ENCODE data around the gene KRT3.

Gene KRT3

DNA sequence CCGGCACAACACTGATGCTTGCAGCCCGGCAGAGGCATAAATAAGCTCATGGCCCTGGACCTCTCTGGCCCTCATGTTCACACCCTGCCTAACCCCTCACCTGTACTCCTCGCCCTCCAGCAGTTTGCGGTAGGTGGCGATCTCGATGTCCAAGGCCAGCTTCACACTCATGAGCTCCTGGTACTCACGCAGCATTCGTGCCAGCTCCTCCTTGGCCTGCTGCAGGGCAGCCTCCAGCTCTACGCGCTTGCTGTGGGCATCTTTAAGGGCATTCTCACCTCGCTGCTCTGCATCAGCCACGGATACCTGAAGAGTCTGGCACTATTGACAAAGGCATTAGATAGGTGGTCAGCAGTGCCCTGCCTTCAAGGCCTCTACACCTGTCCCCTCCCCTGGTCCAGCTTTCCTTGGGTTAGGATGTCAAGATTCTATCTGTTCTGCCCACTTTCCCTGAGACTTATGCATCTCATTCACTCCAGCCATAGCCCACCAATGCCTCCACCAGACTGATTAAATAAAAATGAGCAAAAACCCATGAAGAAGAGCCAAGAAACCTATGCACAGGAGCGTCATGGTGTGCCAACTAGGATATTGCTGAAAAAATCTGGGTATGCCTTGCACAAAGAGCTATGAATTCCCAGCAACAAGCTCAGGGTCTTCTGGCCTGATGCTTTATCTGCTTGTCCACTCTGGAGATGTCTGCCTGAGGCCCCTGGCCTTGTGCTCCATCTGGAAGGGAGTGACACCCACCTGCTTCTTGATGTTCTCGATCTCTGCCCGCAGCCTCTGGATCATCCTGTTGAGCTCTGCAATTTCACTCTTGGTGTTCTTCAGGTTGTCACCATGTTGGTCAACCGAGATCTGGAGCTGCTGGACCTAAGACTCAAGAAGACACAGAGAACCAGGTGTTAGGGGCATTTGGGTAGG, 11.9 kb upstream of the KRT3 start:
- TF ChIP-seq JUND (IDR thresholded peaks at IDR 0.05; ENCODE audit: low read depth): no peak
- in situ Hi-C loops (cut with HindIII; ENCODE audit: low pct_unique_long_range_greater_than_20kb, low sequenced_read_pairs): no loop called here
- DNase-seq (ENCODE audit: low read depth in 1 of 2, low spot score in 1 of 2): no peak

DNA sequence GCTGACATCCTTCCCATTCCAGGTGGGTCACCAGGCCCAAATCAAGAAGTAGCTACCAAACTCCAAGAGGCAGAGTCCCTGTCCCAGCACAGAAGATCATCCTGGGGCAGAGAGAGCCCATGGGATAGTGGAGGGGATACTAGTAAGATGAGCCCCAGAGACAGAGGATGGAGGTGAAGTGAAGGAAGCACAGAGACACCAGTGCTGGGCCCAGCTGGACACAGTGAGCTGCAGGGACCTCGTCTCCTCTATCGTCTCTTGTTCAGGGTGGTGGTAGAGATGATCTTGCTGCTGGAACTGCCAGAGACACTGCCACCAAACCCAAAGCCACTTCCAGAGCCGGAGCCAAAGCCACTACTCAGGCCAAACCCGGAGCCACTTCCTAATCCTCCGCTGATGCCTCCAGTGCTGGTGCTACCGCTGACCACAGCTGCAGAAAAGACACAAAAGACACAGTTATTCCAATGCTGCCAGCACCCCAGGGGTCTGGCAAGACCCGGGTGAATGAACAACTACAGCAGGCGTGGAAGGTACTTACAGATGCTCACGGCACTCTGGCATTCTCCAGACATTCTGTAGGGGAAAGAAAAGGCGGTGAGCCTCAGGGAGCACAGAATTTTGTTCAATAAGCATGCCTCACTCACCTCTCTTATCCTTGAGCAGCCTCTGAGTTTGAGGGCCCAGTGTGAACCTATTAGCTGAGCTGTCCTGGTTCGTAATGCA, 11.1 kb upstream of the KRT3 start:
- DNase-seq (ENCODE audit: low read depth in 1 of 2, low spot score in 1 of 2): no peak
- TF ChIP-seq JUND (IDR thresholded peaks at IDR 0.05; ENCODE audit: low read depth): no peak
- in situ Hi-C loops (cut with HindIII; ENCODE audit: low pct_unique_long_range_greater_than_20kb, low sequenced_read_pairs): no loop called here

DNA sequence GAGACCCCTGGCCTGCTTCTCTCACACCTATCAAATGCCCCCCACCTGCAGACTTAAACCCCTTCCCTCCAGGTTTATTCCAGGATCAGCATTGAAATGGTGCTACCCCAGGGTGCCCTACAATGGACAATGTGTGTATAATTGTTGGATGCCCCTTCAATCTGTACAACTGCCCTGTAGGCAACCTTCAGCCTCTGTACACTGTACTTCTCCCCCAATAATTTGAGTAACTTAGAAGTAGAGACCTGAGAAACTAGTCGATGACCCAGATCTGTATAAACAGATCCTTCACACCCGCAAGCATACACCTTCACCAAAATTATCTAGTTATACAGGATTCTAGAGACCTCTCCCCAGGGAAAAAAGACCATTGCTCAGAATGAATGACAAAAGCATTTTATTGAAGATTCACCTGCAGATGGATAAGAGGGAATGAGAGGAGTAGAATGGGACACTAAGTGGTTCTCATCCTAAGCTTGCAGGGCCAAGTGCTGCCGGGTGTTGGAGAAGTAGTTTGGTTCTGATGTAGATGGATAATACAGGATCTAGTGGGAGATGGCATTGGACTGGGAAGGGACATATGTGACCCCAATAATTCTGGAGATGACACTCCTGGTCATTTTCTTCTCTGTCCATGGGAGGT, 10.4 kb upstream of the KRT3 start:
- in situ Hi-C loops (cut with HindIII; ENCODE audit: low pct_unique_long_range_greater_than_20kb, low sequenced_read_pairs): no loop called here
- no peak for DNase-seq (ENCODE audit: low read depth in 1 of 2, low spot score in 1 of 2)
- no peak for TF ChIP-seq JUND (IDR thresholded peaks at IDR 0.05; ENCODE audit: low read depth)

DNA sequence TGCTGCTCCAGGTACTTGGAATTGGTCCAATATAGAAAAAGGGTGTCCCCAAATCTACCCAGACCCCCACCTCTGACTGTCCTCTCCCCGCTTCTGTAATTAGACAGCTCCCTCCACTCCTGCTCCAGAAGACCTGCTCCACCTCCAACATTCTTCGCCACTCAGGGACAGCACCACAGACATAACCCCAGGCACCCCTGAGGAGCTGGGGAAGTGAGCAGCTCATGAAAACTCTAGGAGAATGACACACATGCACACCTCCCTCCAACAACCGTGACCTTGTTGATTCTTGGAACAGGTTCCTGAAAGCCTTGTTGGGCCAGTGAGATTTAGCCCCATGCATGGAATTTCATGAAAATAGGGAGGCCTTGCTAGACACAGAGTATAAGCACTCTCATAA, 9.8 kb upstream of the KRT3 start:
- peak in 1 of 2 experiments; percentile 34 for DNase-seq (ENCODE audit: low read depth in 1 of 2, low spot score in 1 of 2)
- no peak for TF ChIP-seq JUND (IDR thresholded peaks at IDR 0.05; ENCODE audit: low read depth)
- in situ Hi-C loops (cut with HindIII; ENCODE audit: low pct_unique_long_range_greater_than_20kb, low sequenced_read_pairs): no loop called here

DNA sequence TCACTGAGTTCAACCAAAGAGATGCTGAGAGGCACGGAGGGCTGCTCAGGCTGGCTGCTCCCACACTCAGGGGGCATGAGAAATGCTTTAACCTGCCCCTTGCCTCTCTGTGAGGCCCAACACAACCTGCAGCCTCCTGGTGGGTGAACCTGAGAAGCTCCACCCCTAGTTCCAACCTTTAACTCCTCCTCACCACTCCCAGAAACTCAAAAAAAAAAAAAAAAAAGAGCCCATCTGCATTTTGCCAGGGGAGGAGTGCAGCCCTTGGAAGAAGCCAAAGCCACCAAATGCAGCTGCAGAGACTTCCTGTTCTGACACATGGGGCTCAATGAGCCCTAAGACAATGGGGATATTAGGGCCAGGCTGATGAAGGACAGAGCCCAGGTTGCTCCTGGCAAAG, 9.1 kb upstream of the KRT3 start:
- no peak for DNase-seq (ENCODE audit: low read depth in 1 of 2, low spot score in 1 of 2)
- in situ Hi-C loops (cut with HindIII; ENCODE audit: low pct_unique_long_range_greater_than_20kb, low sequenced_read_pairs): no loop called here
- TF ChIP-seq JUND (IDR thresholded peaks at IDR 0.05; ENCODE audit: low read depth): no peak

DNA sequence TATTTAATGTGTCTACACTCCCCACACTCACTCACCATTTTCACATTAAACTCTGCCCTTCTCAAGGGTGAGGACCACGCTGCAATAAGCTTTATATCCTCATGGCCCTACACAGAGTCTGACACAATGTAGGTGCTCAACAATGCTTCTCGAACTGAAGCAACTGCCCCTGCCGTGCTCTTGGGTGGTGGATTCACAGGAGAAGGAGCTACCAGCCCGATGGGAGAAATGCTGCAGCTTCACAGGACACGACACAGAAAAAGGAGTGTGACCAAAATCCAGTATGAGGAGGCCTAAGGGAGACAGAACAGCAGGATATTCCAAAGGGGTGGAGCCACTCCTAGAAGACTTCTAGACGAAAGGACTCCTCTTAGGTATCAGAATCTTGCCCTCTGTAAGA, 6.5 kb upstream of the KRT3 start:
- TF ChIP-seq JUND (IDR thresholded peaks at IDR 0.05; ENCODE audit: low read depth): no peak
- DNase-seq (ENCODE audit: low read depth in 1 of 2, low spot score in 1 of 2): no peak
- in situ Hi-C loops (cut with HindIII; ENCODE audit: low pct_unique_long_range_greater_than_20kb, low sequenced_read_pairs): no loop called here

DNA sequence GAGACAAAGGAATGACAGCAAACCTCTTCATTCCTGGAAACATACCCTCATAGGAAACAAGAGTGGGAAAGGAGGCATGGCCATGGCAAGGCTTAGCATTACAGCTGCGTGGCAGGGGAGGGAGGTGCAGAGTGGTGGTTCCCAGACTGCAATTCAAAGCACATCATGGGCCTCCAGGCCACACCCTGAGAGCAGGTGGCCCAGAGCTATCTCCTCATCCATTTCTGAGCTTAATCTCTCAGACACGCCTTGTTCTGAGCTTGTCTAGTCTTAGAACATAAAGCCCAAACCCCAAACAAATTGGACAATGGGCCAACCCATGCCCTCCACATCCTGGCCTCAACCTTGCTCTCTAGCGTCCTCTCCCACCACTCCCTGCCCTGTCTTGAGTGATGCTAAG, 5.9 kb upstream of the KRT3 start:
- in situ Hi-C loops (cut with HindIII; ENCODE audit: low pct_unique_long_range_greater_than_20kb, low sequenced_read_pairs): no loop called here
- no peak for TF ChIP-seq JUND (IDR thresholded peaks at IDR 0.05; ENCODE audit: low read depth)
- DNase-seq (ENCODE audit: low read depth in 1 of 2, low spot score in 1 of 2): no peak

DNA sequence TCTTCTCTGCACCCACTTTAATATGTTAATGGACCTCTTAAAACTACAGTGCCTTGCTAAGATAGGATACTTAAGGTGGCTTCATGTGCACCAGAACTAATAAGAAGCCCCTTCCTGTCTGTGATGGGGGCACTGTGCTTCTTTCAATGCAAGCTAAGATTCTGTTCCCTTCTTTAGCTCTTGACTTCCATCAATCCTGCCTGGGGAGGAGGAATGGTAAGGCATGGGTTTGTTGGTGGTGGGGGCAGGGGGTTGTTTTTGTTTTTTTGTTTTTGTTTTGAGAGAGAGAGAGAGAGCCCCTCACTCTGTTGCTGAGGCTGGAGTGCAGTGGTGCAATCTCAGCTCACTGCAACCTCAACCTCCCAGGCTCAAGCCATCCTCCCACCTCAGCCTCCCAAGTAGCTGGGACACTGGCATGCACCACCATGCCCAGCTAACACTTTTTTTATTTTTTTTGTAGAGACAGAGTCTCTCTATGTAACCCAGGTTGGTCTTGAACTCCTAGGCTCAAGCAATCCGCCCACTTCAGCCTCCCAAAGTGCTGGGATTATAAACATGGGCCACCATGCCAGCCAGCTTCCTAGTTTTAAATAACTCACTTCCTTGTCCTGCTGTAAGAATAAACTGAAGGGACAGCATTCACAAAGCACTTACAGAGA, 4.5 kb upstream of the KRT3 start:
- no peak for TF ChIP-seq JUND (IDR thresholded peaks at IDR 0.05; ENCODE audit: low read depth)
- in situ Hi-C loops (cut with HindIII; ENCODE audit: low pct_unique_long_range_greater_than_20kb, low sequenced_read_pairs): no loop called here
- DNase-seq (ENCODE audit: low read depth in 1 of 2, low spot score in 1 of 2): no peak

DNA sequence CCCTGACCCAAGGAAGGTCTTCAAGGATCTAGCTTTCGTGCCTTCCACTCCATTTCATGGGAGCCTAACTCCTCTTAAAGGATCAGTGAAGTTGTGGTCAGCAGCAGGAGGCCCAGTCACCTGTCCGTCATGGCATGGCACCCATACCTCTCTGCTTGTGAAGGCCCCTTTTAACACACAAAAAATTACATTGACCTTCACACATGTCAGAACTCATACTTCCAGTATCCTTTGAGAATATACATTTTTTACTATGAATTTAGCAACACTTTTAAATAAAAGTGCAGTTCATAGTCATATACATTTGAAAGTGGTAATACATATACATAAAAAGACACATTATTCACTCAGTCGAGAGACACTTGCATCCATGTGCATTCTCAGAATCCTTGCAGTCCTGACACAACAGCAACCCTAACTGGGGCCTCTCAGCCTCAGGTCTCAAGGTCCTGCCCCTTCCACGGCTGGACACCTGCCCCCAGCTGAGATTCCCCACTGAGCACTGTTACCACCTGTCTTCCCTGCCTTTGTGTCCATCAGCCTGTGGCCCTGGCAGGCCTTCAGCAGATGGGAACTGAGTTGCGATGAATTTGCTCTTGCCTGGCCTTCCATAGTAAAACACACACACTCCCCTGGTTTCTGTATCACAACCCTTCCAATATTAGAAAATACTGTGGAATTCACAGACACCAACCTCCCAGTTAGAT, 3.7 kb upstream of the KRT3 start:
- DNase-seq (ENCODE audit: low read depth in 1 of 2, low spot score in 1 of 2): no peak
- no peak for TF ChIP-seq JUND (IDR thresholded peaks at IDR 0.05; ENCODE audit: low read depth)
- in situ Hi-C loops (cut with HindIII; ENCODE audit: low pct_unique_long_range_greater_than_20kb, low sequenced_read_pairs): no loop called here

DNA sequence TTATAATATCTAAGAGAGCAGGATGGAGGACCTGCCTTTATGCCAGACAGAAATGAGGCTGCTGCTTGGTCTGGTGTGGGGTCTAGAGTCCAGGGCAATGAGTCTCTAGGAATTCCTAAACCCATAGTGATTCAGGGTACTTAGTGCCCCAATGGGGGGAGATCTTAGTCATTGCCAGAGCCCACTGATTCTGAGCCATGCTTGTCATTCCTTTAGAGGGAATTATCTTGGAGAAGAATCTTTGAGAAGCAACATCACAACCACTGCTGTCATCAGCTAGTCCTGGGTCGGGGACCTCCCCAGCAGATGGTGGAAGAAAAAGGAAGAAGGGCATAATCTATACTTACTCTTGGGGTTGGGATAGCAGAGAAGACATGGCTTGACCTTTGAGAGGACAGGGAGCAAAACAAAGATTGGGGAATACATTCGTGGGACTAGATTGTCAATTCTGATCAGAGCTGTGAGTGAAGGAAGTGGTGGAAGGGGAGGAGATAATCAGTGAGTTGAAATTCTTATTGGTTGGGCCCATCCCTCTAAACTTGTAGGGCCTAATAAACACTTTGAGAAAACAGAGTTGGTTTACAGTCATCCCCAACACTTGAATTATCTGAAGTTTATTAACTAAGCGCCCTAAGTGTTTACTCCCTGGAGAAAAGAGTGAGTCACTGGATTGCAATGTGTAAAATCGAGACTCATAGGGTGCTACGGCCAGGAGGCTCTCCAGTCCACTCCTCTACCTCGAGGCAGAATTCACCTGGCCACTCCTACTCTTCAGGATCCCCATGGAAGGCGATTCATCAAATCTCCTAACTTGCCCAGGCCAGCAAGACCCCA, 3.0 kb upstream of the KRT3 start:
- in situ Hi-C loops (cut with HindIII; ENCODE audit: low pct_unique_long_range_greater_than_20kb, low sequenced_read_pairs): no loop called here
- DNase-seq (ENCODE audit: low read depth in 1 of 2, low spot score in 1 of 2): peak in 1 of 2 experiments; percentile 26
- peak; percentile 29; the same call in 1 of the 2 replicates for TF ChIP-seq JUND (IDR thresholded peaks at IDR 0.05; ENCODE audit: low read depth)

DNA sequence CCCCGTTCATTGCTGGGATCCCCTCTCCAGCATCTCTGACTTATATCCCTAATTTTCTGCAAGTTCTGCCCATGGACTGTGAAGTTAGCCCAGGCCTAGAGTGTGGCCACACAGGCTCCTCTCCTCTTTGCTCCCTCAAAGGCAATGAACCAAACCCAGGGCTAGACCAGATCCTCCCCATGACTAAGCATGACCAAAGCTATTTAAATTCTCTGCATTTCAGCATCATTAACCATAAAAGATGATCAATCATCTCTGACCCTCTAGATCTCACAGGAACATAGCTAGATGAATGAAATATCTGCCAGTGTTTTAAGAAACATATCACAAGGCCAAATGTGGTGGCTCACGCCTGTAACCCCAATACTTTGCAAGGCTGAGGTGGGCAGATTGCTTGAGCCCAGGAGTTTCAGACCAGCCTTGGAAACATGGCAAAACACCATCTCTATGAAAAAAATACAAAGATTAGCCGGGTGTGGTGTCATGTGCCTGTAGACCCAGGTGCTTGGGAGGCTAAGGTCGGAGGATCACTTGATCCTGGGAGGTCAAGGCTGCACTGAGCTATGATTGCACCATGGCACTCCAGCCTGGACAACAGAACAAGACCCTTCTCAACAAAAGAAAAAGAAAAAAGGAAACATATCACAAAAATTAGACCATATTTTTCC, 2.2 kb upstream of the KRT3 start:
- in situ Hi-C loops (cut with HindIII; ENCODE audit: low pct_unique_long_range_greater_than_20kb, low sequenced_read_pairs): no loop called here
- DNase-seq (ENCODE audit: low read depth in 1 of 2, low spot score in 1 of 2): no peak
- no peak for TF ChIP-seq JUND (IDR thresholded peaks at IDR 0.05; ENCODE audit: low read depth)
